GM19099 (cell line): Measurements from ENCODE around the gene SLC16A9.

ENCODE experiments used
- POLR2A ChIP-seq: IDR thresholded peaks from 3 replicates; pipeline ENCODE4 v1.6.1; 2011; ENCODE audit warnings: low read depth; ENCODE audit not compliant: insufficient read length; ENCODE audit errors: extremely low read depth

SLC16A9 gene

GRCh38 chr10:59623133-59624121 is 86.2 kb downstream of the SLC16A9 start:
- TF ChIP-seq POLR2A: no peak

- TF ChIP-seq POLR2A: no peak
Measured at GRCh38 chr10:59622320-59623132, 87.1 kb downstream of the SLC16A9 start.

- TF ChIP-seq POLR2A: no peak
Measured at GRCh38 chr10:59621771-59622170, 87.9 kb downstream of the SLC16A9 start.

GRCh38 chr10:59618666-59619065 is 91.0 kb downstream of the SLC16A9 start:
- no peak for TF ChIP-seq POLR2A

GRCh38 chr10:59617996-59618395 is 91.7 kb downstream of the SLC16A9 start:
- TF ChIP-seq POLR2A: no peak

GRCh38 chr10:59611048-59611447 is 98.6 kb downstream of the SLC16A9 start:
- TF ChIP-seq POLR2A: no peak

- no peak for TF ChIP-seq POLR2A
Measured at GRCh38 chr10:59607970-59608369, 101.7 kb downstream of the SLC16A9 start.

GRCh38 chr10:59606551-59606961 is 103.1 kb downstream of the SLC16A9 start:
- no peak for TF ChIP-seq POLR2A

- no peak for TF ChIP-seq POLR2A
Measured at GRCh38 chr10:59601985-59602384, 107.7 kb downstream of the SLC16A9 start.
